SKM-1 treated with dmso at 0.1 percent for 144 hours (cell line): ENCODE data around the gene PTPN11.
"Not testable (repeated sequence)": the region's sequence is repeated elsewhere in the genome, so short reads cannot be mapped to it uniquely, and the experiment has no call there.

Source experiments
- DNase-seq: peaks from one replicate; lab custom pipeline; 2025; ENCODE audit not compliant: unreplicated experiment; lab: John Stamatoyannopoulos, UW

The PTPN11 gene

GRCh38 chr12:112418608-112419296 is at the start of gene PTPN11:
Gene PTPN11 (plus strand): TSS chr12:112418947. CDS start chr12:112419112, 165 bp downstream.
- peak; percentile 50 for DNase-seq

DNA sequence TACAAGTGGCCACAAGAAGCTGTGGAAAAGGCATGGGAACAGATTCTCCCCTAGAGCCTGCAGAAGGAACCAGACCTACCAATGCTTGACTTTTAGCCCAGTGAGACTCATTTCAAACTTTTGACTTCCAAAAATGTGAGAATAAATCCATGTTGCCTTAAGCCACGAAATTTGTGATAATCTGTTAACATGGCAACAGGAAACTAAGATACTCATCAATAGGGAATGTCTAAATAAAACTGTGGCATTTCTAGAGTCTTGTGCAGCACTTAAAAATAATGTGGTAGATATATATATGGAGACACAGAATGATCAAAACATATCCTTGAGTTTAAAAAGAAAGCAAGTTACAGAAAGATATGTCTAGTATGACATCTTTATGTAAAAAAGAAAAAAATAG is 48.5 kb upstream of the PTPN11 start:
- no peak for DNase-seq

- DNase-seq: no peak
Measured at GRCh38 chr12:112370868-112371510, 47.8 kb upstream of the PTPN11 start.

DNA sequence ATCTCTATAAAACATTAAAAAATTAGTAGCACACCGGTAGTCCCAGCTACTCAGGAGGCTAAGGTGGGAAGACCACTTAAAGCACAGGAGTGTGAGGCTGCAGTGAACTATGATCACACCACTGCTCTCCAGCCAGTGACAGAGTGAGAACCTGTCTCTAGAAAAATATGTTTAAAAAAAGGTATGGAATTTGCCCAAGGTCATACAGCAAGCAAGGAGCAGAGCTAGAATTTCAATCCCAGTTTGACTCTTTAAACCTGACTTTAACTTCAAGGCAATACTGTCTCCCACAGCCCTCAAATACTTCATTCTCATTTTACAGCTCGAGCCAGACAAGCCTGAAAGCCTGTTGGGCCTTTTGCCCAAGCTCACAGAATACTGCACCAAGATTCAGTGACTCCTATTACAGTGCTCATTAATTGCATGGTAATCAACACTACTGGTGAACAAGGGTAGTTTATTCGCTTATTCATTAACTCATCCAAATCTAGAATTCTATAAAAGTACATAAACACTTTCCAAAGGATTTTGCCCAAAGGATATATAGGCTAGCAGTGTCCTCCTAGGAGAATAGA is 44.5 kb upstream of the PTPN11 start:
- DNase-seq: no peak

GRCh38 chr12:112375105-112375504 is 43.6 kb upstream of the PTPN11 start:
- DNase-seq: no peak

- no peak for DNase-seq
Measured at GRCh38 chr12:112380663-112381405, 37.9 kb upstream of the PTPN11 start.

DNA sequence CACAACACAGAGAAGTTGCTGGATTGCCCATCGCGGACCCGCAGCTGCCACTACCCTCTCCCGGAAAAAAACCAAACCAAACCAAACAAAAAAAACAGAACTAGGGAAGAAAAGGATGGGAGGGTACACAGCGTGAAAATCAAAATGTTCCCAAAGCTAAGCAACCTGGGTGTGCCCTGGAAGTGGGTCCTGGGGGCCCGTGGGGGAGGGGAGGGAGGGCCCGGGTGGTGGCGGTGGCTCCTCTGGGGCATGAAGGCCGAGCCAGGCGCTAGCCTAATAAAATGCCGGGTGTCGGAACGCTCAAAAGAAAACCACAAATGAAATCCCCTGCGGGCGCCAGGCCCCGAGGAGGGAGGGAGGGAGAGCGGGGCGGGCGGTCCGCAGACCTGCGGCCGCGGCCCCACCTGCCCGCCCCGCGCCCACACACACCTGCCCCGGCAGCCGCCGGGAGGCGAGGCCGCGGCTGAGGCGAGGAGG is 37.3 kb upstream of the PTPN11 start:
- no peak for DNase-seq

DNA sequence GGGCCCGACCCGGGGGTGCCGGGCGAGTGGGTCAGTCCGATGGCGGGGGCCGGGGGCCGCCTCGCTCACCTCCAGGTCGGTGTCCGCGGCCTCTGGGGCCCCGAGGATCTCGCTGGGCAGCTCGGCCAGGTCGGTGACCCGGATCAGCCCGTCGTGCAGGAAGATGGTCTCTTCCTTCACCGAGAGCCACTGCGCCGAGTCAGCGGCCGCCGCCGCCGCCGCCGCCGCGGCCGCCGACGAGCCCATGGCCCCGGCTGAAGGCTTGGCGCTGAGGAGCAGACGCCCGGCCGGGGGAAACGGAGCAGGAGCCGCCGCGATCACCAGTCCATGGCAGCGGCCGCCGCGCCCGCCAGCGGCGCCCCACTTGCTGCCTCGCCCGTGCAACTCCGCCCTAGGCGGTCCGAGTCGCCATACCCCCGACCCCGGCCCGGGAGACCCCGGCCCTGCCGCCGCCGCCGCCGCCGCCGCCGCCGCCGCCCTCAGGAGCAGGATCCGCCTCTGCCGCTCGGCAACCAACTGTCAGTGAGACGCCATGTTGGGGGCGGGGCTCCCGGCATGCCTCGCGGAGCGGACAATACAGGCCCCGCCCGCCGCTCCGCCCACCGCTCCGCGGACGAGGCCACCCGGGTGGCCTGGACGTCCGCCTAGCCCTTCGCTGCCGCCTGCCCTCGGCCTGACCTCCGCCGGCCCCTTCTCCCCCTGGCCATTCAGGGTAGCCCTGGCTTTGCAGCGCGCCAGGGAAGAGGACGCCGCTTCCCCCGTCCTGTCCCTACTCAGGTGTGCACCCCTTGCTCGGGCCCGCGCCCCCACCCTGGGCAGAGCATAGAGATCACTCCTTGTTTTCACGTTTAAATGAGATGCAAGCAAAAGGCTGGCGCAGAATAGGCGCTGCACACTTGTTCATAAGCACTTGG is 36.6 kb upstream of the PTPN11 start, which contains the start of gene HECTD4:
TSS of gene HECTD4 (minus strand) at position 549 of the 914 bp plus-strand sequence. CDS start at position 246, 303 bp downstream.
- DNase-seq: peak; percentile 46

GRCh38 chr12:112382866-112383265 is 35.9 kb upstream of the PTPN11 start:
- no peak for DNase-seq

GRCh38 chr12:112386726-112387125 is 32.0 kb upstream of the PTPN11 start:
- DNase-seq: peak; percentile 45

GRCh38 chr12:112389228-112389627 is 29.5 kb upstream of the PTPN11 start:
- no peak for DNase-seq

DNA sequence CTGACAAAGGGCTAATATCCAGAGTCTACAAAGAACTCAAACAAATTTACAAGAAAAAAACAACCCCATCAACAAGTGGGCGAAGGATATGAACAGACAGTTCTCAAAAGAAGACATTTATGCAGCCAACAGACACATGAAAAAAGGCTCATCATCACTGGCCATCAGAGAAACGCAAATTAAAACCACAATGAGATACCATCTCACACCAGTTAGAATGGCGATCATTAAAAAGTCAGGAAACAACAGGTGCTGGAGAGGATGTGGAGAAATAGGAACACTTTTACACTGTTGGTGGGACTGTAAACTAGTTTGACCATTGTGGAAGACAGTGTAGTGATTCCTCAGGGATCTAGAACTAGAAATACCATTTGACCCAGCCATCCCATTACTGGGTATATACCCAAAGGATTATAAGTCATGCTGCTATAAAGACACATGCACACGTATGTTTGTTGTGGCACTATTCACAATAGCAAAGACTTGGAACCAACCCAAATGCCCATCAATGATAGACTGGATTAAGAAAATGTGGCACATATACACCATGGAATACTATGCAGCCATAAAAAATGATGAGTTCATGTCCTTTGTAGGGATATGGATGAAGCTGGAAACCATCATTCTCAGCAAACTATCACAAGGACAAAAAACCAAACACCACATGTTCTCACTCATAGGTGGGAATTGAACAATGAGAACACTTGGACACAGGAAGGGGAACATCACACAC is 28.7 kb upstream of the PTPN11 start:
- not testable (repeated sequence) for DNase-seq

- no peak for DNase-seq
Measured at GRCh38 chr12:112393328-112393727, 25.4 kb upstream of the PTPN11 start.

- DNase-seq: no peak
Measured at GRCh38 chr12:112401054-112401453, 17.7 kb upstream of the PTPN11 start.

DNA sequence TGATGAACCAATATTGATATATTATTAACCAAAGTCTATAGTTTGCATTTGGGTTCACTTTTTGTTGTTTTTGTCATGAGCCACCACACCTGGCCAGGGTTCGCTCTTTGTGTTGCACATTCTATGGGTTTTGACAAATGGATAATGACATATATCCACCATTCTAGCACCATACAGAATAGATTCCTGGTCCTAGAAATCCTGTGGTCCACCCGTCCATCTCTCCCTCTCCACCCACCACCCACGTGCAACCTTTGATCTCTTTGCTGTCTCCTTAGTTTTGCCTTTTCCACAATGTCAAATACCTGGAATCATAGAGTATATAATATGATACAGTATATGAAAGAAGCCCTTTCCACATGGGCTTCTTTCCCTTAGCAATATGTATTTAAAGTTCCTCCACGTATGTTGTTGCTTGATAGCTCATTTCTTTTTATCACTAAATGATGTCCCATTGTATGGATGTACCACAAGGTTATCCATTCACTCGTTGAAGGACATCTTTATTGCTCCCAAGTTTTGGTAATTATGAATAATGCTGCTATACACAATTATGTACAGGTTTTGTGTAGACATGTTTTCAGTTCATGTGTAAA is 16.7 kb upstream of the PTPN11 start:
- DNase-seq: no peak

DNA sequence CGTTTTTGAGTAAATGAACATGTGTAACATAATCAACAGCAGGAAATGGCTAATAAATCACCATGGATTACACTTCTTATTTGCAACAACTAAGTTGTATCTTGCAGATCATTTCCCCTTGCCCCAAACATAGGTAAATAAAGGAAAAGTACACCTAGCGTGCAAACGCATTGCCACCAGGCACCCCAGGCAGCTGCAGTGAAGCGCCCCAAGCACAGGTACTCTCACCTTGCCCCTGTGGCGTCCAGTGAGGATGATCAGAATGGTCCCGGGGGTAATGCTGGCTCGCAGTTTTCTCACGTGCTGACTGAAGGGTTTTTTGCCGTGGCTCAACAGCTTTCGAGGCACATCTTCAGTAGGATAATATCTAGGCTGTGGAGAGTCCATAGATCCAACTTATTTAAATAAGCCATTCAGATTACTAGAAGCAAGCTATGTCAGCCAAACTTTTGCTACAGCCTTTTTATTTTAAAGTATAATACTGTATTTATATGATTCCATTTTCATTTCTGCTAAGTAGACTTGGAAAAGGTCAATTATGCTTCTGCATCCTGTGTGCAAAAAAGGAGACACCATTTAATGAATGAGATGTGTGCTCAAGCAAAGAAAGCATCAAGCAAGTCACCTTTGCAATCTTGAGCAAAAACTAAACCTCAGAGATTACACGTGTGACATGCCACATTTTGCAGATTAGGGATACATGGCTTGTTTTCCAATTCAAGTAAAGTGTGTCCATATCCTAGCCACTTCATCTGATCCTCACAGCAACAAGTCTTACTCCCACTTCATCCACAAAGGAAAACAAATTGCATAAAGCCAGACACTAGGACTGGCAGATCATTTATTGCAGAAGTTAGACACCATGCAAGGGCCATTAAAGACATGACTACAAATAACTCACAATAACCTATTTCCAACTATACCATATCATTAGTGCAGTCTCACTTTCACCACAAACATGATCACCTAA is 11.9 kb upstream of the PTPN11 start:
- DNase-seq: no peak

DNA sequence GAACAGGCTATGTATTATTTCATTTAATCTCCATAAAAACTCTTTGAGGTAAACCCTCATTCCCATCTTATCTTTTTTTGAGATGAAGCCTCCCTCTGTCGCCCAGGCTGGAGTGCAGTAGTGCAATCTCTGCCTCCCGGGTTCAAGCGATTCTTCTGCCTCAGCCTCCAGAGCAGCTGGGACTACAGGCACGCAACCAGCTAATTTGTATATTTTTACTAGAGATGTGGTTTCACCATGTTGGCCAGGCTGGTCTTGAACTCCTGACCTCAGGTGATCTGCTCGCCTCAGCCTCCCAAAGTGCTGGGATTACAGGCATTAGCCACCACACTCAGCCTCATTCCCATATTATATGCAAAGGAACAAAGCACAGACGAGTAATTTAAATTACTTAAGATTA is 11.1 kb upstream of the PTPN11 start:
- DNase-seq: not testable (repeated sequence)

DNA sequence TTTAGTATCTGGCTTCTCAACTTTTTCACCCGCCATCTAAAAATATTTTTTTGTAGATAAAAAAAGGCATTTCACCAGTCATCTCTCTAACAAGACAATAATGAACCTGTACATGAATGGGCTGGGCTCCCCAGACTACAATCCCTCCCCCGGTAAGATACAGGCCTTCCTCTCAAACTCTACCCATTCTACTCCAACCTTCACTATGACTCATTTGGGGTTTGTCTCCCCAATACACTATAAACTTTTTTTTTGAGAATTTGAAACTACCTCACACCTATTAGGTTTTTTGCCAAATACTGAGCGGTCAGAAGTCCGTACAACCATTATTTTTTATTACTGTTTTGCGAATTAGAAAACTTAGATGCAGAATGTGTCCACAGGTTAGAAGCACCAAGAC is 10.1 kb upstream of the PTPN11 start:
- DNase-seq: no peak
